B cell (primary cell): ENCODE measurements around the gene FBF1. TPM values are rescaled to one million over a fixed set of nuclear protein-coding genes. Genes with fewer than 3 reads are reported as not detected.
A peak's percentile ranks its signal among the peaks of the same experiment; 100 is the strongest.
"Not testable (repeated sequence)": the region's sequence is repeated elsewhere in the genome, so short reads cannot be mapped to it uniquely, and the experiment has no call there.

Experiments used
- ATAC-seq: fragments of 200-7000 bp; cut with Tn5 transposase; one replicate; pipeline ENCODE4 v1.10.0; 2021; ENCODE audit warnings: low read depth, mild to moderate bottlenecking, moderate number of reproducible peaks, moderate library complexity
- CTCF ChIA-PET: fragments of 350-600 bp; sonication (Branson Sonifier 250); formaldehyde crosslinking; loops from one replicate; lab custom pipeline; 2021; ENCODE audit warnings: antibody characterized with exemption, inconsistent platforms; lab: Charles Lee
- POLR2A ChIA-PET: fragments of 350-600 bp; sonication (Branson Sonifier 250); formaldehyde crosslinking; loops from one replicate; lab custom pipeline; 2021; ENCODE audit warnings: antibody characterized with exemption; lab: Charles Lee
- DNase-seq: peaks from one replicate; pipeline ENCODE4 v3.0.0; 2013
- H2AFZ ChIP-seq: 2 replicates; pipeline ENCODE4 v1.6.1; 2012; ENCODE audit warnings: mild to moderate bottlenecking, low read depth, low read length; ENCODE audit not compliant: insufficient read depth, poor library complexity, severe bottlenecking
- H3K27ac ChIP-seq, 2 donors: 1 replicate in 1 of 2; 2 replicates in 1 of 2; pipeline ENCODE4 v1.5.1; 2012 to 2013; ENCODE audit warnings: low read length in 2 of 2, mild to moderate bottlenecking in 2 of 2, moderate library complexity in 1 of 2
- H3K27me3 ChIP-seq, 4 experiments: fragments of 200-600 bp in 1 of 4; sonication (generic) in 1 of 4; replicated peaks in 1 of 4; 1 replicate in 2 of 4; 2 replicates in 2 of 4; pipeline versions ENCODE4 v1.6.1 to v1.7.0; 2013 to 2016; ENCODE audit warnings: low read length in 3 of 4, mild to moderate bottlenecking in 2 of 4, mixed read lengths in 1 of 4, moderate library complexity in 1 of 4; ENCODE audit not compliant: insufficient read depth in 4 of 4, control insufficient read depth in 3 of 4; ENCODE audit errors: control extremely low read depth in 1 of 4
- H3K36me3 ChIP-seq, 2 experiments: replicated peaks in 1 of 2; 1 replicate in 1 of 2; 2 replicates in 1 of 2; pipeline versions ENCODE4 v1.6.1 to v1.7.1; 2013; ENCODE audit warnings: low read length in 1 of 2; ENCODE audit not compliant: insufficient read depth in 2 of 2, control insufficient read depth in 1 of 2; ENCODE audit errors: control extremely low read depth in 1 of 2, extremely low read depth in 1 of 2
- H3K4me1 ChIP-seq, 2 donors: fragments of 200-600 bp in 1 of 2; sonication (generic) in 1 of 2; 1 replicate in 1 of 2; 2 replicates in 1 of 2; pipeline versions ENCODE4 v1.5.1 to v1.6.1; 2013 to 2017; ENCODE audit warnings: low read length in 2 of 2; ENCODE audit not compliant: control insufficient read depth in 2 of 2, insufficient read depth in 2 of 2
- H3K4me2 ChIP-seq: replicated peaks from 2 replicates; pipeline ENCODE3; 2012; ENCODE audit warnings: mild to moderate bottlenecking, low read depth, low read length; ENCODE audit not compliant: poor library complexity, severe bottlenecking
- H3K4me3 ChIP-seq, 5 experiments: fragments of 200-600 bp in 1 of 5; sonication (generic) in 1 of 5; 1 replicate in 3 of 5; 2 replicates in 2 of 5; pipeline versions ENCODE4 v1.5.1 to v1.7.0; 2011 to 2016; ENCODE audit warnings: low read length in 4 of 5, mild to moderate bottlenecking in 4 of 5, low read depth in 2 of 5, control low read depth in 1 of 5, moderate library complexity in 1 of 5; ENCODE audit not compliant: insufficient read depth in 1 of 5; ENCODE audit errors: control extremely low read depth in 1 of 5, extremely low read depth in 1 of 5
- H3K79me2 ChIP-seq: fragments of 200-600 bp; sonication (generic); one replicate; pipeline ENCODE4 v1.6.0; 2016; ENCODE audit warnings: low read length; ENCODE audit not compliant: control insufficient read depth, insufficient read depth
- H3K9ac ChIP-seq: fragments of 200-600 bp; sonication (generic); 2 replicates; pipeline ENCODE4 v1.6.1; 2017; ENCODE audit warnings: mild to moderate bottlenecking, low read length, moderate library complexity
- H3K9me3 ChIP-seq, 3 donors: one replicate each; pipeline versions ENCODE4 v1.6.1 to v1.7.1; 2013; ENCODE audit warnings: low read length in 2 of 3; ENCODE audit not compliant: control insufficient read depth in 2 of 3, insufficient read depth in 1 of 3; ENCODE audit errors: control extremely low read depth in 1 of 3
- H4K20me1 ChIP-seq: 2 replicates; pipeline ENCODE4 v1.6.0; 2012; ENCODE audit warnings: mild to moderate bottlenecking, low read length; ENCODE audit not compliant: insufficient read depth, control insufficient read depth, poor library complexity, severe bottlenecking
- H3K27ac Mint-ChIP-seq: one replicate; pipeline ENCODE4 v1.8.0; 2021; ENCODE audit warnings: mixed read lengths
- H3K27me3 Mint-ChIP-seq: one replicate; pipeline ENCODE4 v1.8.0; 2021; ENCODE audit warnings: mixed read lengths
- H3K4me1 Mint-ChIP-seq: one replicate; pipeline ENCODE4 v1.8.0; 2021; ENCODE audit warnings: mixed read lengths
- H3K4me3 Mint-ChIP-seq: one replicate; pipeline ENCODE4 v1.8.0; 2021; ENCODE audit warnings: mixed read lengths
- H3K9me3 Mint-ChIP-seq: one replicate; pipeline ENCODE4 v1.8.0; 2022; ENCODE audit warnings: mixed read lengths; ENCODE audit not compliant: insufficient read depth
- CTCF ChIP-seq: fragments of 200-600 bp; IDR thresholded peaks from one replicate; pipeline ENCODE4 v1.8.0; 2022; ENCODE audit warnings: antibody characterized with exemption, mild to moderate bottlenecking
- EZH2 ChIP-seq: IDR thresholded peaks from 2 replicates; pipeline ENCODE4 v1.6.1; 2012; ENCODE audit warnings: borderline replicate concordance, low read depth, mild to moderate bottlenecking, moderate library complexity, low read length; ENCODE audit not compliant: insufficient read depth, poor library complexity, severe bottlenecking
- WGBS: methylation state at CpG from one replicate; pipeline ENCODE4 v1.1.5; 2013; ENCODE audit warnings: missing lambda C conversion rate; ENCODE audit not compliant: insufficient coverage; 5-methylcytosine and 5-hydroxymethylcytosine counted together
- intact Hi-C: fragments of 100-400 bp; cut with micrococcal nuclease; formaldehyde crosslinking; loops from one replicate; pipeline ENCODE4 v1.10.0; 2022
- polyA plus RNA-seq: library from polyadenylated mRNA; depleted of rRNA; stranded (reverse); fragments of >200 nt; gene quantifications from 2 replicates; pipeline ENCODE4 v1.2.3, GENCODE V29; 2012
- total RNA-seq, 2 donors: library from RNA; stranded (reverse); fragments of 120-200 nt in 1 of 2; gene quantifications; 1 replicate in 1 of 2; 2 replicates in 1 of 2; pipeline versions ENCODE4 v1.2.3 to v1.2.4, GENCODE V29; 2013 to 2022

The FBF1 gene
- total and polyA plus RNA-seq, 2 donors (not counting 1 experiment from before 2014, with no cell fraction given): 21.6 to 31.5 TPM

DNA sequence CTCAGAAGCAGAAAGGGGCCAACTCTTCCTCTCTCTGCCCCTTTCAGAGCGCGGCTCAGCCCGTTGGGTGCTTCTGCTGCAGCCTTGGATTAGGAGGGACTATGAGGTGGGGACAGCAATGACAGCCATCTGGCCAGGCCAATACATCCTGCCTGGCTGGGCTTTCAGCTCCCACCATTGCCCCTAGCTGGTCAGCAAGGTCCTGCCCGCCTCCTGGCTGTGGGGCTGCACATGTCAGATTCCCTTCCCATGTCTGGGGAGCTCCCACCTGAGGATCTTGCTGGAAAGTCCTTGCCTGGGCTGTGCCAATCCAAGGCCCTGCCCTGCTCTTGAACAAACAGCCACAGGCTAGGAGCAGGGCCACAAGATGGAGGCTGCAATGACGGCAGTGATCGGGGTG, 52.4 kb downstream of the FBF1 start:
- Mint-ChIP-seq H3K9me3 (no peaks in the 10 kb centered on the region), H3K27me3 (no peaks in the 10 kb centered on the region), H3K4me3 (no peak overlapping the region), H3K4me1 (no peaks in the 10 kb centered on the region), H3K27ac (no peak overlapping the region)
- ATAC-seq (no peak), DNase-seq (no peak)
- Histone ChIP-seq H3K9ac (no peak overlapping the region), H3K4me3 (no peak overlapping the region), H4K20me1 (peaks cover 6% of the 10 kb centered on the region), H3K36me3 (peaks cover 2 to 8% of the 10 kb centered on the region in 2 experiments), H2AFZ (no peak overlapping the region), H3K27me3 (no peaks in the 10 kb centered on the region), H3K9me3 (no peaks in the 10 kb centered on the region), H3K79me2 (peaks cover 4% of the 10 kb centered on the region), H3K4me1 (no peaks in the 10 kb centered on the region), H3K27ac (no peak overlapping the region), H3K4me2 (no peak overlapping the region)
- TF ChIP-seq EZH2 (no peak), CTCF (no peak)
- CTCF ChIA-PET: interaction anchor here (1.4 kb wide), 1 partner anchor 10 kb away, joined by 4 read pairs; the partner anchor contains the start of gene TRIM47
- intact Hi-C loops: no loop called here
- 100% methylated on average over 1 of the region's 6 CpGs for WGBS
- POLR2A ChIA-PET: interaction anchor here (0.8 kb wide), 1 partner anchor 59 kb away, joined by 4 read pairs; no protein-coding TSS in a partner anchor

DNA sequence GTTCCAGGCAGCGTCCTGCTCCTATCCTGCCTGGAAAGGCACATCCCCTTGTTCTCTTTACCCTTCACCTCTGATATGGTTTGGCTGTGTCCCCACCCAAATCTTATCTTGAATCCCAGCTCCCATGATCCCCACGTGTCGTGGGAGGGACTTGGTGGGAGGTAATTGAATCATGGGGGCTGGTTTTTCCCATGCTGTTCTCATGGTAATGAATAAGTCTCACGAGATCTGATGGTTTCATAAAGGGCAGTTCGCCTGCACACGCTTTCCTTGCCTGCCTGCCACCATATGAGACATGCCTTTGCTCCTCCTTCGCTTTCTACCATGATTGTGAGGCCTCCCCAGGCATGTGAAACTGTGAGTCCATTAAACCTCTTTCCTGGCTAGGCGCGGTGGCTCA, 55.0 kb downstream of the FBF1 start:
- not testable (repeated sequence) for DNase-seq

More for the DNA sequence above, 55.0 kb downstream of the FBF1 start:
- H3K4me3 Mint-ChIP-seq, H2AFZ ChIP-seq, H3K27me3 Mint-ChIP-seq, intact Hi-C loops, H3K9me3 Mint-ChIP-seq, H4K20me1 ChIP-seq, ATAC-seq, H3K36me3 ChIP-seq, H3K4me3 ChIP-seq, H3K79me2 ChIP-seq, H3K9ac ChIP-seq, H3K27ac ChIP-seq, H3K4me2 ChIP-seq, H3K9me3 ChIP-seq, H3K4me1 ChIP-seq, H3K27me3 ChIP-seq, H3K4me1 Mint-ChIP-seq: not testable (repeated sequence)
- peak overlapping the region; percentile 10 for H3K27ac Mint-ChIP-seq
- CTCF ChIA-PET: interaction anchor here (1.1 to 1.6 kb wide), 2 partner anchors 8 to 10 kb away, joined by 3 to 4 read pairs; no protein-coding TSS in a partner anchor
- POLR2A ChIA-PET: interaction anchor here (0.6 kb wide), 1 partner anchor 108 kb away, joined by 4 read pairs; no protein-coding TSS in a partner anchor
- 93% methylated on average over 5 of the region's 9 CpGs for WGBS
